NCI-H226 (cell line): ENCODE data around the gene USP43.

Experiments used
- DNase-seq: peaks from one replicate; pipeline ENCODE4 v3.0.0-alpha.2; 2015

USP43 gene

GRCh38 chr17:9715503-9716016 is 70.2 kb downstream of the USP43 start:
- no peak for DNase-seq

- DNase-seq = no peak
Measured at GRCh38 chr17:9725575-9725974, 80.3 kb downstream of the USP43 start.

- no peak for DNase-seq
Measured at GRCh38 chr17:9726291-9726690, 81.0 kb downstream of the USP43 start.

- DNase-seq = no peak
Measured at GRCh38 chr17:9728005-9728404, 82.7 kb downstream of the USP43 start.

GRCh38 chr17:9728564-9728963 is 83.2 kb downstream of the USP43 start:
- DNase-seq = no peak

GRCh38 chr17:9729034-9729650 is 83.8 kb downstream of the USP43 start:
- peak; percentile 16 for DNase-seq

- DNase-seq = peak; percentile 64
Measured at GRCh38 chr17:9729735-9730420, 84.6 kb downstream of the USP43 start.

GRCh38 chr17:9750524-9750923 is 105.2 kb downstream of the USP43 start:
- DNase-seq = no peak

GRCh38 chr17:9755083-9755482 is 109.8 kb downstream of the USP43 start:
- no peak for DNase-seq

GRCh38 chr17:9760266-9760665 is 114.9 kb downstream of the USP43 start:
- DNase-seq = no peak

GRCh38 chr17:9763643-9764042 is 118.3 kb downstream of the USP43 start:
- no peak for DNase-seq

GRCh38 chr17:9765322-9765721 is 120.0 kb downstream of the USP43 start:
- DNase-seq = no peak

- no peak for DNase-seq
Measured at GRCh38 chr17:9766970-9767369, 121.7 kb downstream of the USP43 start.

- no peak for DNase-seq
Measured at GRCh38 chr17:9767432-9767991, 122.2 kb downstream of the USP43 start.

- DNase-seq = no peak
Measured at GRCh38 chr17:9768381-9768934, 123.1 kb downstream of the USP43 start.

GRCh38 chr17:9769036-9769695 is 123.8 kb downstream of the USP43 start:
- DNase-seq = no peak

- no peak for DNase-seq
Measured at GRCh38 chr17:9771465-9771864, 126.1 kb downstream of the USP43 start.

- DNase-seq = no peak
Measured at GRCh38 chr17:9772658-9773057, 127.3 kb downstream of the USP43 start.

- no peak for DNase-seq
Measured at GRCh38 chr17:9776911-9777310, 131.6 kb downstream of the USP43 start.
